Neural progenitor cell (in vitro differentiated cells): Measurements from ENCODE around the gene EIF3A.

ENCODE experiments used
- CTCF ChIP-seq: fragments of 200-600 bp; sonication (generic); IDR thresholded peaks from 2 replicates; pipeline ENCODE4 v1.5.1; 2017; ENCODE audit warnings: antibody characterized with exemption, mild to moderate bottlenecking
- EZH2phosphoT487 ChIP-seq: fragments of 200-600 bp; sonication (generic); IDR thresholded peaks from 2 replicates; pipeline ENCODE4 v1.6.1; 2017; ENCODE audit warnings: antibody characterized with exemption

- TF ChIP-seq CTCF (no peak), EZH2phosphoT487 (no peak)
These were observed 86.3 kb downstream of the EIF3A start for GRCh38 chr10:118994321-118994720.
